Activated T-cell treated with anti-CD3 and anti-CD28 coated beads, Interleukin-2, amount 50 U/mL, for 1 hour (primary cell): ENCODE measurements around the gene PPP6R3.
A peak's percentile ranks its signal among the peaks of the same experiment; 100 is the strongest.

ENCODE experiments used
- DNase-seq: peaks from one replicate; pipeline ENCODE4 v3.0.0-alpha.2; 2020

The PPP6R3 gene

DNA sequence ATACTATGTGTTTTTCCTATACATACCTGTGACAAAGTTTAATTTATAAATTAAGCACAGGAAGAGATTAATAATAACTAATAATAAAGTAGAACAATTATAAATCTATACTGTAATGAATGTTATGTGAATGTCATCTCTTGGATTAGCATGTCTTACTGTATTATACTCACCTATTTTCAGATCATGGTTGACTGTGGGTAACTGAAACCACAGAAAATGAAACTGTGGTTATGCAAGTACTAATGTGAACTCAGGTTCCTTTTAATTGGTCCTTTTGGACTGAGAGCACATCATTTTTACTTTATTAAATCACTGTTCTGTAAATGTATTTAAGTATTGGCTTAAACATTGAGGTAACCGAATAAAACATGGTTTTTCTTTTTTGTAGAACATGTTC, 108.8 kb downstream of the PPP6R3 start:
- no peak for DNase-seq

DNA sequence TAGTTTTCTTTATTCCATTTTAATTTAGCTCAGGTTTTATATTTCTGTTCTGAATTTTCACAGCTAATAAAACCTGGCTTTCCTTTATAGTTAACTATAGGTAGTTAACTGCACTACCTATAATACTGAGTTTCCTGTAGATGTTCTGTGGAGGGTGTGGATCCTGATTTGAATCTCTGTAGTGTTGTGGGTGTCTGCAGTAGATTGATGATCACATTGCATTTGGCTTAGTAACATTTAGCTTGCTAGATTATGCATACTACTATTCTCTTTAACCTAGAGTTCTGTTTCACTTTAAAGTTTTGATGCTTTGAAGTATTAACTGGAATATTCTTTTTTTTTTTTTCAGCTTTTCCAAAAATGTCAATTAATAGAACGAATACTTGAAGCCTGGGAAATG, 110.1 kb downstream of the PPP6R3 start:
- DNase-seq, result no peak

DNA sequence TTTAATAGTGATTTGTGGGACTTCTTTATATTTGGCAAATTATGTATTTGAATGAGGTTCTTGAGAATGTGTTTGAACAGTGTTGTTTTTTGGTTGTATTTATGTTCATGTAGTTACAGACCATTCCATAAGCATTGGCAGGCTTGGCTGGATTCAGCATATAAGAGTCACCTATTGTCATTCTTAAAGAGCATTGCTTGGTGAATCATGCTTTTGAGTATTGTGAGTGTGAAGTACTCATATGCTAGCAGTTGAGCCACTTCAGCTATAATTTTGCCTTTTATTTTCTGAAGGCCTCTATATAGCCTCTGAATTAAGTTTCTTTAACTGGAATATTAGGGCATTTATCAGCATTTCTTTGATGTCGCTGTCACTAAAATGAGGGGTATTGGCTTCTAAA, 113.8 kb downstream of the PPP6R3 start:
- DNase-seq, result no peak

DNA sequence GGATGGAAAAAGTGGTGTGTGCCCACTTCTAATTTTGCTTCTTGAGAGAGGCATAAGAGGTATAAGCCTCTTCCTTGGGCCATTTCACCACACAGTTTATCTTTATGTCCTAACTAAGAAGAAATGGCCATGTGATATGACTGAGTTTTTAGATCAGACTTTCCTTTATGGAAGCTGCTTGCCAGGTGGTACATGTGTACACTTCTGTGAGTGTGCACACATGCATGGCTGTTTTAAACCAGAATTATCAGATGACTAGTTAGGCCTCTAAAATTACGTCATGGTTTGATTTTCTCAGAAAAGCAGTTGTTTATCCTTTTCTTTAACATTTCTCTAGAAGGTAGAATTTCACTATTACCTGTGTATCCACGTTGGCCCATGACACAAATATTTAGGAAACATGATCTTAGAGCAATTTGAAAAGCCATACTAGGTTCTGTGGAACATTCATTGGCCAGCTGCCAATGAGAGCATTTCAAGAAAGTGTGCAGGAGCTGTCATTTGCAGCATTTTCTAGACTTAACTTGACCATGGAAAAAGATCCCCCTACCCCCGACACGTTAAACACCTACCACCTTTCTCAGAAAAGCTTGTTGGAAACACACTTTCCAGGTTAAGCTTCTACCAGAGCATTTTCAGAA, 114.6 kb downstream of the PPP6R3 start:
- no peak for DNase-seq

DNA sequence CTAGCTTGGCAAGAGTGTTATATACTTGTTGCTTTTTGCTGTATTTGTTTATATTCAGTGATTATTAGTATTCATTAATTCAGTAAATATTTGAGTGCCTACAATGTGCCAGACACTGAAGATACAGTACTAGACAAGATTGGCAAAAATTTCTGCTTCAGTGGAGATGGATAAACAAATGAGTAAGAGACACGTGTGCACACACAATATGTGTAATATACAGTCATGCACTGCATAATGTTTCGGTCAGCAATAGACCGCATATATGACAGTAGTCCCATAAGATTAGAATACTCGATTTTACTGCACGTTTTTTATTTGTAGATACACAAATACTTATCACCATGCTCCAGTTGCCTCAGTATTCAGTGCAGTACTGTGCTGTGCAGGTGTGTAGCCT, 118.9 kb downstream of the PPP6R3 start:
- DNase-seq, result no peak

DNA sequence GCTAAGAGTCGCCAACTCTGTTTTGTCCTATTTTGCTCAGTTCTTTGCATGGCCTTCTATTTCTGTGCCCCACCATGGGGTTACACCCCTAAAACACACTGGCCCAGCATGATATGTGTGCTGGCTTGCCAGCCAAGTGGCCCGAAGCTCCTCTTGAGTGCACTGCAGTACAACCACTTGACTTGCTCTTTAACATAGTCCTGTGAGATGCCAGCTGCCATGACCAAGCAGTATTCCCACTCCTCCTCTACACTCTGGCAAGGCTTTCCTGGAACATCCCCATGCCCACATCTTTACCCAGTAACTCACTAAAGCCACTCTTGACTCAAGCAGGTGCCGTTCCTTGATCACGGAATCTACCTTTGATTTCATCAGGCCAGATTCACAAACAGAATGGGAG, 120.9 kb downstream of the PPP6R3 start:
- no peak for DNase-seq

DNA sequence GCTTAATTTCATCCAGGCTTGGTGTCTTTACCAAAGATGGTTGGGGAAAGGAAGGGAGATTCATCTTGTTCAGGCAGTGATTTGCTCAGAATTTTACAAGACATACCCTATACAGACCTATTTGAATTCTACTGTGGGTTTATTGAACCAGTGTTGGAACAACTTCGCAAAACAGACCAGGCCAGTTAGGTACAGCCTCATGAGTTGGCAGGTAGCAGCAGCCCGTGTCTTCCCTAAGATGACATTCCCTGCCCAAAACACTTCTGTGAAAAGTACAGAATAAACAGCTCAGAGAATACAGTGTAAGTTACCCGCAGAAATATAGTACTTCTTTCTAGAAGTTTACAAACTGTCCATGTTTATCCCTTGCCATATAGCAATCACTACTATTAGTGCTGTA, 121.3 kb downstream of the PPP6R3 start:
- DNase-seq, result no peak

DNA sequence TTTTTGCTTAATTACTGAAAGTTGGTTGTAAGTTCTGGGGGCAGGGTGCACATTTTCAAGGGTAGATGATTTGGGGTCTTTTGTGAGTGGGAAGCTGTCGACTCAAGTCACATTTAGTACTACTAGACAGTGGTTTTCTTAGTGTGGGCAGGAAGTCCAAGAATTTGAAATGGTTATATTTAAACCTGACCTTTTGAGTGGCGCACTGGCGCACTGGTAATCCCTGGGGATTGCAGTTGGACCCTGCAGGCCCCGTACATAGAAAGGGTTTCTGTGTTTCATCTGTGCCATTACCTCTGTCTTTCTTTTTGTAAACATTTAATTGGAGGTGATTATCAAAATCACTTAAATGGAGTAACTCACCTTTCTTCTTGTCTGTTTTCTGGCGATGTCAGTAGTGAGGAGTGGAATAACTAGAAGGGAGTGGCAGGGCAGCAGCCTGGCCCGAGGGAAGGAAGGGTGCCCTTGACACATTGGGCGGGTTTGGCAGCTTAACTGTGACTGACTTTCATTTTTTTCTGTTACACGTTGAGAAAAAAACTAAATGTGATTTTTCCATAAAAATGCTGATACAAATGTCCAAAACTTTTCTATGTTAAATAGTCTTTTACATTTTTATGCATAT, 122.0 kb downstream of the PPP6R3 start:
- no peak for DNase-seq

DNA sequence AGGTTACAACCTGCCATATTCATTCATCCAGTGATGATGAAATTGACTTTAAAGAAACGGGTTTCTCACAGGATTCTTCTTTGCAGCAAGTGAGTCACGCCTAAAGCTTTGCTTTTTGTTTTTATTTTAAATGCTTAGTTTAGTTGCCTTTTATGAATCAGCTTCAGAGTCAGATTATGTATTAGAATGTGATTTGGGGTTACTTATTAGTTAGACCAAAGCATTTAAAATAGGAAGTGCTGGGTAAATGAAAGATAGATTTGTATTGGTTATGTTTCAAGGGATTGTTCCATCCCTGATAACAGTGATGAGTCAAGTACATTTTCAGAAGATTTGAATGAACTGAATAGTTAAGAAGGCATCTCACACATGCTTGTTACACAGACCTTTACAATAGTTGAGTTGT, 122.5 kb downstream of the PPP6R3 start:
- DNase-seq, result no peak

DNA sequence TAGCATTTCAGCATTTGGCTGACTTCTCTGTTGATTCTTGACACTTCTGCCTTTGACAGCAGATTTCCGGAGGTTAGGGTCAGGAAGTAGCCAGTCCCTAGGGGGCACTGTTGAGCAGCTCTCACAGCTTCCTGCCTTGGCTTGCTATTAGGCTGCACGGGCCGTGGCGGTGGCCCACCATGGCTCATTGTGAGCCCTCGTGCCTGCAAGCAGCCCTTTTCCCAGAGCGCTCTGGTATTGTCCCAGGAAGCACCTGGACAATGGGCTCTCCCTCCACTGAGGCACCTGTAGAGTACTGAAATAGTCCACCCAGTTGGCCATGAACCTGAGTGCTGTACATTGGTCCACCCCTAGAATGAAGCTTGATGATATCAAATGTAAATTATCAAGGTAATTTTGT, 123.5 kb downstream of the PPP6R3 start:
- peak; percentile 59 for DNase-seq

DNA sequence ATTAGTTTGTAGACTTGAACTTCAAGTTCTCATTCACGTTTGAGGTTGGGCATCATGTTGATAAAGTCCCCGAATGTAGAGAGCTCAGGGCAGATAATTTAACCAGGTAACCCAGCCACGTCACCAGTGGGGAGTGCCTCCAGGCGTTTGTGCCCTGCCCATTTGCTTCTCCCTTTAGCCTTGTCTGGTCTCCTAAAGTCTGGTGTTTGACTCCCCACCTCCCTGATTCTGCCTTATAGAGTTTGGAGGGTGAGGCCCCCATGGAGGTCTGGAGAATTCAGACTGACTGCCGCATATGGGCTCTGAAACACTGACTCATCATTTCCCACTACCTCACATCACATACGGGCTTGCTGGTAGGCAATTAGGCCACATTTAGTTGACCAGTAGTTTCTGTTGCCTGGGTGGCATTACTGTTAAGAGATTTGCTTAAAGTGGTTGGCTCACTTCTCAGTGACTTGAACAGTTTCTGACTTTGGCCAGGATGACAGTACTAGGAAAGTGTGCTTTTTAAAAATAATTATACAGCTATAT, 124.5 kb downstream of the PPP6R3 start:
- DNase-seq, result no peak

DNA sequence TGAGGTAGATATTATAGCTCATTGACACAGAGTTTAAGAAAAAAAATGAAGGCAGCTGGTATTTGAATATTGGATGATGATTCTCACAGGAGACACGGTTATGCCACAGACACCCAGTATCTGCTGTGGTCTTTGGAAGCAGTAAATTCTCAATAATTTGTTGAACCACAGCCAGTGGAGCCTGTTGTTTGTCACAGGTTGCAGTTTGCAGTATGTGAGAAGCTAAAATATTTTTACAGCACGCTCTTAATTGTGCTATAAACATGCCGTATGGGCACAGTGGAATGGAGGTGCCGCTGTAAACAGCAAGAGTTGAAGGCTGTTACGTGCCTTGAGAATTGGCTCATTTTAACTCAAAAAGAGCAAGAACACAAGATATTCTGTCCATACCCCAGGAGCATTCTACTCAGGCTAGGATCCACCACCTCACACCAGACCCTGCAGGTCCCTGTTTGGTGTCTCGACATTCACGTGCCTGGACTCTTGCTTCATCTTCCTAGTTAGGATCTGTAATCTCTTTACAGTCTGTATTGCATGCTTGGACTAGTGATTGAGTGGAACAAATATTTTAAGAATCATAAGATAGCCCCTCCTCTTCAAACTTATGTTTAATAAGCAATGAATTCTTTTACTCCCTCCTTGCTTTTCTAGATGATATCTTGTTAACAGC, 129.1 kb downstream of the PPP6R3 start:
- DNase-seq, result no peak

DNA sequence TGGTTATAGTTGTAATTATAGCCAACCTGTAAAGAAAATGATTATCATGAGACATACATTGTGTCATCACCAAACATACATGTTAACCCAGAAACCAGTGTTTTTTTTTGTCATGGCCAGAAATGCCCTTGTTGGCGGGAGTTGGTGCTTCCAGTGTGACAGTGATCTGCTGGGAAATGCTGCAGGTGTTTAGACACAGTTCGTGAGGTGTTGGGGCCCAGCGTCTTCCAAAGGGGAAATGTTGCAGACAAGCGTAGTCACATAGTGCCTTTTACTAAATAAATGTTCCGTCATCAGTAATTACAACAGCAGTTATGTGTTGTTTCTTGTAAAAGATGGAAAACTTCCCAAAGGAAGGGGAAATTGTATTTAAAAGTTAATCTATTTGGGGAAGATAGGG, 131.2 kb downstream of the PPP6R3 start:
- no peak for DNase-seq

DNA sequence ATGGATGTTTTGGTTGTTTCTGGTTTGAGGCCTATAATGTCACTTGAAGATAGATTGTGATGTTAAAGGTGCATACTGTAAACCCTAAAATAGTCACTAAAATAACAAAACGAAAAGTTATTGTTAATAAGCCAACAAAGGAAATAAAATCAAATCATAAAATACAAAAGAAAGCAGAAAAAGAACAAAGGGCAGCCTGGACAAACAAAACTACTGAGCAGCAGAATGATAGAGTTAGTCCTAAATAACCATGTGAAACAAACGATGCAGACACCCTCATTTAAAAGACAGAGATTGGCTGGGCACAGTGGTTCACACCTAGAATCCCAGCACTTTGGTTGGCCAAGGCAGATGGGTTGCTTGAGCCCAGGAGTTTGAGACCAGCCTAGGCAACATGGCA, 132.9 kb downstream of the PPP6R3 start:
- DNase-seq, result no peak

DNA sequence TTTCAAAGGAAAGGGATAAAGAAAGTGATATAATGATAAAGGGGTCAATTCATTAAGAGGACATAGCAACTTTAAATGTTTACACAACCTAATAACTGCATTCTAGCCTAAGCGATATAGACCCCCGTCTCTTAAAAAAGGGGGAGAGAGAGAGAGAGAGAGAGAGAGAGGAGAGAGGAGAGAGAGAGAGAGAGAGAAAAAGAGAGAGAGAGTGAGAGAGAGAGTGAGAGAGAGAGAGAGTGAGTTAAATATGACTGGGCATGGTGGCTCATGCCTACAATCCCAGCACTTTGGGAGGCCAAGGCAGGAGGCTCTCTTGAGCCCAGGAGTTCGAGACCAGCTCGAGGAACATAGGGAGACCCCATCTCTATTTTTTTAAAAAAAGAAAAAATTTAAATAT, 133.6 kb downstream of the PPP6R3 start:
- no peak for DNase-seq

DNA sequence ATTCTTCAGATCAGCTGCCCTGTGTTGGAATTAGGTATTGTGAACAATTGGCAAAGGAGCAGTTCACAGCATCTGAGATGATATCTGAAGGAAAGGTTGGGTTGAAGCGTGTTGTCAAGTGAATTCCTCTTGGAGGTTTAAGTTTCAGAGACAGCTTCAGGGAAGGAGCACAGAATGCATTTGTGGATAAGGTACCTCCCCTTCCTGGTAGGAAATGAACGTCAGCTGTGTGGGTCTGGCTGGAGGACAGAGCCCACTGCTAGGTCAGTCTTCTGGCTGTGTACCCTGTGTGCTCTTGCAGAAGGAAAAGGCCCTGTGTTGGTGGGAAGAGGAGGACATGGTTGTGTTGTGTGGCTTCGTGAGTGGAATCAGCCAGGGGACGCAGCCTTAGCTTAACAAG, 135.7 kb downstream of the PPP6R3 start:
- DNase-seq, result no peak

DNA sequence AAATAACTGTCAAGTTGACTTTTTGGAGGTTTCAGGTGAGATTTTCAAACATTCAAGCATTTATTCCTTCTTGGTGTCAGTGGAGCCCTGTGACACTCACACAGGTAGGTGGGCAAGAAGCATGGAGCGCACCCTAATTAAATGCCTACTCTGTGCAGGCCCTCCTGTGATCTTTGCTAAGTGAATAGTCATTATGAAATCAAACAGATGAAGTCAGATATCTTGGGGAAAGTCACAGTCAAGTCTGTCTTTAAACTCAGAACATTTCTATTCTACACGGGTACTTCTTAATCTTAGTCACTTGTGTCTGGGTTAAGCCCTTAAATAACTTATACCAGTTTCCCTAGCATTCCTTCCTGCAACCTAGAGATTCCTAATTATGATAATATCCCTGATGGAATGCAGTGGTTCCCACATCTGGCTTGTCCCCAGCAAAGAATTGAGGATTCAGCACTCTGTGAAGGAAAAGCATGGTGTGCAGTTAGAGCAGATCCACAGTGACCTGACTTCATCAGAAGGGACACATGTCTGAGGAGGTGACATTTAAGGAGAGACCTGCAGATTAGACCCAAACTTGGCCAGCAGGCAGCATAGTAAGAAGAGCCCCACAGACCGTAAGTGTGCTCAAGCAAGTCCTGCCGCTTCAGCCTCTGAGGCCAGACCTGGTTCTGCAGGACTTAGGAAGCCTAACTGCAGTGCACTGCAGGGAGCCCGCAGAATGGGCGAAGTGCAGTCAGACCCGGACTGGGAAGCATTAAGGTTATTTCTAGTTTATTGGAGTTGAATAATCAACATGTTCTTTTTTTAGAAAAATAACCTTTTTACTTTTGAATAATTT, 138.5 kb downstream of the PPP6R3 start:
- DNase-seq, result no peak

DNA sequence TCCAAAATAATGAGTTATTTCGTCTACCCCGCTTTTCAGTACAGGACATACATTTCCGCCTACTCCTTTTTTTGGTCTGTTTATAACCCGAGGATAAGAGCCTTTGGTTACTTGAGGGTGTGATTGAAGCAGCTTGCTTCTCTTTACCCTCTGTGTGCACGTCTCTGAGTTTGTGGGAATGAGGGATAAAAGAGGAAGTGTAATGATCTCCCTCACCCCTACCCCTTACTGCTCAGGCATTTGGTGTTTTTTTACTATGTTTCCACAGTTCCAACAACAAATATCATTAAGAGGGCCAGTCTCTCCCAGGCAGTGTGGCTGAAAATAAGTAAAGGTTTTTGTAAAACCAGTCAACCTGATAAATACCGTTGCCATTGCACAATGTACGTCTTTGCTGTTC, 140.6 kb downstream of the PPP6R3 start:
- no peak for DNase-seq

DNA sequence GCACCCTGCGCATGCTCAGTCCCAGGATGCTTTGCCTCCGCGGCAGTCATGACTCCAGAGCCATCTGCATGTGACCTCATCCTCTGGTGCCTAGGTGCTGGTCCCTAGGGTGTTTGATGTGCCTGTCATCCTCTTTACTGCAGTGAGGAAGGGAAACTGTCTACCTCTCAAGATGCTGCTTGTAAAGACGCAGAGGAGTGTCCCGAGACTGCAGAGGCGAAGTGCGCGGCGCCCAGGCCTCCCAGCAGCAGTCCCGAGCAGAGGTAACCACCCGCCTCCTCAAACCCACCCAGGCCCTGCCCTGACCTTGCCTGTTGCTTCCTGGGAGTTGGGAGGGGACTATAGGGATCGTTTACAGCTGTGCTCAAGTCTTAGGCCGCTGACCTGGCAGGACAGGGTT, 149.2 kb downstream of the PPP6R3 start:
- no peak for DNase-seq

DNA sequence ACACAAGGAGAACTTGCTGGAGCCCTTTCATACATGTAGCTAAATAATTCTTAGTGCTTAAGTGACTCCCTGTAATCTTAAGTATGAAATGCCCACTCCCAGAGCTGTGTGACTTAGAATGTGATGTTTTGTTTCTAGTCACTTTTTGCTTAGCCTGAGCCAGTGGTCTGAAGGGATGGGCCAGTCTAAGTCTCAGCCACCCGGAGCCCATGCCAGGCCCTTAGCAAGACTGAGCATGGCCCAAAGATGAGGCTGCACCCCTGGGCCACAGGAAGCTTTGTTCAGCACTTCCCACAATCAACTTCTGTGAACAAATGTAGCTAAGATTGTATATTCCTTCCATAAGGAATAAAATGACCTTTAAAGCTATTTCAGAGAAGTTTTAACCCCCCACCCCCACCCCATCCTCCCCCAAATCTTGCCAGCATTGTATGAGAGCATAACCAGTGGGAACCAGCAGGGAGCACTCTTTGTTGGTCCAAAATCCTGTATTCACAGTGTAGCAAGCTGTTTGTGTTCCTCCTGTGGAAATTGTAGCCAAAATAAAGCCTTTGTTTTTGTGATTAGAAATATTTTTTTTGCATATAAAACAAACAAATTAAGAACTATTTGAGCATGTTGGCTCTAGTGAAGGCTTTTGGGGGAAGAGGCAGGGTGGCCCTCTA, 150.0 kb downstream of the PPP6R3 start:
- no peak for DNase-seq

DNA sequence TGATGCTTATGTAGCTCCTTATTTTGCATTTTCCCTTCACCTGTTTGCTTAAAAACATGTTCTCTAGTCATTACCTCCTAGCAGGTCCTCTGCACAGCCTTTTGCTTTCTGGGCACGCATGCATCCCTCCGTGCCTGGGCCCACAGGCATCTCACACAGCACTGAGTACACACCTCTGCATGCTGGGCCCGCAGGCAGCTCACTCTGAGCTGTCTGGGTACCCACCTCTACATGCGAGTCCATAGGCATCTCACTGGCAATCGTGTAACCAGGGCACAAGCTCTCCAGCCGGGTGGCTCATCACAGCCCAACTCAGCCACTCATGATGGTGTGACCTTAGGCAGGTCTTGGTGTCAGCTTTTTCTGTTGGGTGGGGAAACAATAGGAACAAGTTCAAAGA, 155.1 kb downstream of the PPP6R3 start:
- DNase-seq, result no peak

DNA sequence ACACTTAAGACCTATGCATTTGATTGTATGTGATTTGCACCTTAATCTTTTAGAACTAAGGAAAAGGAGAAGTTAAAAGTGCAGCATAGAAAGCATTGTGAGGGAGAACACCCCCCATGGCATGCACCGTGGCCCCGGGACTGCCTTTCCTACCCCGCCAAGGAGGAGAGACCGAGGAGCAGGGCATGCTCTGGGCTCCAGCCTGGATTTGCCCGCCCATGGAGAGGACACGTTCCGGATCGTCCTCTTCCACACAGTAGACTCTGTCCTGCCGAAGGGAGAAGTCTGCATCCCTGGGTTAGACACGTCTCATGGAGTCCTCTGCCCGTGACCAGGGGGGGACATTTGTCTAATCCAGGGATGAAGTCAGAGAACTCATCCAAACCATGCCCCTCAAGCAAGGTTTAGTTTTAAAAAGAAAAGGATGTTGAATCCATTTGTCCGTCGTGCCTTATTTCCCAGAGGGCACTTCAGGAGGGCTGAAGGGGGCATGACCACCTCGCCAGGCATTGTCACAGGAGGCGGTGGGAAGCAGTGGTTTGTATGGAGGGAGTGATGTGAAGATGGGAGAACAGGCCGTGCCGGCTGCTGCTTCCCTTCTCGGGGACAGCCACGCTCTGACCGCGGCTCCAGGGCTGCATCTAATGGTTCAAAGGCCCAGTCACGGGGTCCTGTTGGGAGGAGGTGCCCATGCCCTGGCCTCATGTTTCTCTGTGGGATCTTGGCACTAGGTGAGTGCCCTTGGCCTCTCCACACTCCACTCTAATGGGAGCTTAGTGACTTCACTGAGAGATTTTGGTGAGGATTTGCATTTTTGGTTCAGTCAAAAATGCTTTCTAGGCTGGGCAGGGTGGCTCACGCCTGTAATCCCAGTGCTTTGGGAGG, 157.6 kb downstream of the PPP6R3 start:
- DNase-seq, result no peak
